ENCODE measurements around the gene ALOX15B. TPM values are rescaled to one million over a fixed set of nuclear protein-coding genes. Genes with fewer than 3 reads are reported as not detected.

The ALOX15B gene
- total RNA-seq (8.0 TPM), polyA plus RNA-seq (ENCODE audit: insufficient read depth, low read depth, low replicate concordance) (0.15 TPM)
- long read RNA-seq, donor 1: 0 reads
- long read RNA-seq, donor 2: 0 reads
- long read RNA-seq, donor 3: 0 reads
- long read RNA-seq, donor 4: 0 reads
- long read RNA-seq, donor 5: 0 reads
- long read RNA-seq, donor 6: 0 reads
- long read RNA-seq, donor 7, partial matches to known transcripts: 1 of 4 reads
- long read RNA-seq, donor 7, other reads (novel, unspliced or antisense): 1 of 4 reads
- long read RNA-seq, donor 8: 0 reads
- long read RNA-seq, donor 9: 0 reads
- long read RNA-seq, donor 10: 0 reads

DNA sequence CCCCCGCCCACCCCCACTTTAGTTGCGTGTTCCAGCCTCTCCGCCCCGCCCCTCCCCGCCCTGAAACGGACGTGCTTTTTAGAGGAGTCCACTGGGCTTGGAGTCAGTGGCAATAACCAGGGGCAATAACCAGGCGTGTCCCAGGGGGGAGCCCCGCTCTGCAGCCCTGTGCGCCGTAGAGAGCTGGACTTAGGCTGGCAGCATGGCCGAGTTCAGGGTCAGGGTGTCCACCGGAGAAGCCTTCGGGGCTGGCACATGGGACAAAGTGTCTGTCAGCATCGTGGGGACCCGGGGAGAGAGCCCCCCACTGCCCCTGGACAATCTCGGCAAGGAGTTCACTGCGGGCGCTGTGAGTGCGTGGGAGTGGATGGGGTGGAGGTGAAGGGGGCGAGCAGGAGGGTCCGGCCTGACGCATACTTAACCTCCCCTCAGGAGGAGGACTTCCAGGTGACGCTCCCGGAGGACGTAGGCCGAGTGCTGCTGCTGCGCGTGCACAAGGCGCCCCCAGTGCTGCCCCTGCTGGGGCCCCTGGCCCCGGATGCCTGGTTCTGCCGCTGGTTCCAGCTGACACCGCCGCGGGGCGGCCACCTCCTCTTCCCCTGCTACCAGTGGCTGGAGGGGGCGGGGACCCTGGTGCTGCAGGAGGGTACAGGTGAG, at the start of gene ALOX15B:
ALOX15B (plus strand) TSS at position 106 of the 657 bp plus-strand sequence; CDS start at position 203, 97 bp downstream.
- FAIRE-seq (no peak), DNase-seq (peak in 4 of 5 donors; percentile 65 to 76 (median 72))
- Histone ChIP-seq H3K9ac (ENCODE audit: low read length in 3 of 3) (no peak within 1 kb of the TSS), H3K27ac (ENCODE audit: low read depth in 2 of 2, low read length in 2 of 2) (no peak within 1 kb of the TSS), H3K9me3 (ENCODE audit: control insufficient read depth in 2 of 3, insufficient read depth in 1 of 3, low read length in 3 of 3) (no peaks in the 10 kb centered on the region), H3K4me3 (ENCODE audit: low read length in 3 of 3) (no peak within 1 kb of the TSS), H3K36me3 (ENCODE audit: control insufficient read depth in 2 of 3, insufficient read depth in 3 of 3, low read length in 3 of 3) (no peaks in the 10 kb centered on the region), H3K27me3 (ENCODE audit: control insufficient read depth, insufficient read depth, low read length) (no peaks in the 10 kb centered on the region), H3K4me1 (ENCODE audit: control insufficient read depth in 2 of 3, insufficient read depth in 2 of 3, low read depth in 1 of 3, low read length in 3 of 3) (no peaks in the 10 kb centered on the region)
- TF ChIP-seq, protein P1, sequence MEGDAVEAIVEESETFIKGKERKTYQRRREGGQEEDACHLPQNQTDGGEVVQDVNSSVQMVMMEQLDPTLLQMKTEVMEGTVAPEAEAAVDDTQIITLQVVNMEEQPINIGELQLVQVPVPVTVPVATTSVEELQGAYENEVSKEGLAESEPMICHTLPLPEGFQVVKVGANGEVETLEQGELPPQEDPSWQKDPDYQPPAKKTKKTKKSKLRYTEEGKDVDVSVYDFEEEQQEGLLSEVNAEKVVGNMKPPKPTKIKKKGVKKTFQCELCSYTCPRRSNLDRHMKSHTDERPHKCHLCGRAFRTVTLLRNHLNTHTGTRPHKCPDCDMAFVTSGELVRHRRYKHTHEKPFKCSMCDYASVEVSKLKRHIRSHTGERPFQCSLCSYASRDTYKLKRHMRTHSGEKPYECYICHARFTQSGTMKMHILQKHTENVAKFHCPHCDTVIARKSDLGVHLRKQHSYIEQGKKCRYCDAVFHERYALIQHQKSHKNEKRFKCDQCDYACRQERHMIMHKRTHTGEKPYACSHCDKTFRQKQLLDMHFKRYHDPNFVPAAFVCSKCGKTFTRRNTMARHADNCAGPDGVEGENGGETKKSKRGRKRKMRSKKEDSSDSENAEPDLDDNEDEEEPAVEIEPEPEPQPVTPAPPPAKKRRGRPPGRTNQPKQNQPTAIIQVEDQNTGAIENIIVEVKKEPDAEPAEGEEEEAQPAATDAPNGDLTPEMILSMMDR (IDR thresholded peaks at IDR 0.05; ENCODE audit: borderline replicate concordance, extremely low read depth, insufficient read depth): no peak
- intact Hi-C loops (cut with DNase I): no loop called here

DNA sequence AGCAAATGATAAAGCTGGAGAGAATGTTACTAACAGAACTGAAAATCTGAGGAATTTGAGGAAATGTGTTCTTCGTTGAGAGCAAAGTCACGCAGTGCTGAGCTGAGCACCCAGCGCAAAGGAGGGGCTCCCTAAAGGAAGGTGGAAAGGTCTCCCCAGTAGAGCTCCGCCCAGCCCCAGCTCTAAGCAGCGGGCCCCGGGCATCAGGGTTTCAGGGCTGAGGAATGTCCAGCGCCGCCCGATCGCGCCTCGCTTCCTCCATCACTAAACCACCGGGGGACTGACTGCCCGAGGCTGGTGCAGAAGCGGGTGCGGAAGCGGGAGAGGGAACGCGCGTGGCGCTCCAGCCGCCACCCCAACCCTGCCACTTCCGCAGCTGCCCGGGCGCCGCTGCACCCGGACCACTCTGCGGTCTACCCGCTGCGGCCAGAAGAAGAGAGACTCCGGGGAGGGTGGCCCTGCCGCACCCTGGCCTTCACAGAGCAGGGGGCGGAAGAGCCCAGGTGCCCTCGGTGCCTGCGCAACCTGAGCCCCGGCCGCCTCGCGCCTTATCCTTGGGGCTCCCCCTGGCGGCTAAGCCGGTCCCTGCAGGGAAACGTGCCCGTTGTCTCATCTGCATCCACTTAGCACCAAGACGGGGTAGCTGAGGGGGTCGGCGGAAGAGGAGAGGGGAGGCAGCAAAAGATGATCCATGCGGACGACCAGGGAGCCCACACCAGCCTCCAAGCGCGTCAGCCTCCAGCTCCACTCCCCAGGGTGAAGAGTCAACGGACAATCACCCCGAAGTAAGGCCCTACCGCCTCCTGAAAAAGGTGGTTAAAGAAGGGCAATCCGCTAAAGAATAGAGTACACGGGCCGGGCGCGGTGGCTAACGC, 48.8 kb upstream of the ALOX15B start:
- FAIRE-seq (no peak), DNase-seq (peak; percentile 89 to 91 (median 90))
- H3K27me3 ChIP-seq (ENCODE audit: control insufficient read depth, insufficient read depth, low read length): no peaks in the 10 kb centered on the region
- H3K4me3 ChIP-seq (ENCODE audit: low read length in 3 of 3): peak overlapping the region in 1 of 3 donors; percentile 64
- no peaks in the 10 kb centered on the region for H3K9me3 ChIP-seq (ENCODE audit: control insufficient read depth in 2 of 3, insufficient read depth in 1 of 3, low read length in 3 of 3)
- H3K36me3 ChIP-seq (ENCODE audit: control insufficient read depth in 2 of 3, insufficient read depth in 3 of 3, low read length in 3 of 3): no peaks in the 10 kb centered on the region
- peak overlapping the region in 1 of 3 donors; percentile 46 for H3K9ac ChIP-seq (ENCODE audit: low read length in 3 of 3)
- intact Hi-C loops (cut with DNase I): loop anchor here (5.0 kb wide), 2 partner anchors 78 to 128 kb away; no protein-coding TSS in a partner anchor
- TF ChIP-seq, protein P1 (IDR thresholded peaks at IDR 0.05; ENCODE audit: borderline replicate concordance, extremely low read depth, insufficient read depth): peak; percentile 89
- no peak overlapping the region for H3K27ac ChIP-seq (ENCODE audit: low read depth in 2 of 2, low read length in 2 of 2)
- peaks cover 0 to 3% (median 0%) of the 10 kb centered on the region in 3 donors for H3K4me1 ChIP-seq (ENCODE audit: control insufficient read depth in 2 of 3, insufficient read depth in 2 of 3, low read depth in 1 of 3, low read length in 3 of 3)

- DNase-seq (no peak), FAIRE-seq (no peak)
- no peaks in the 10 kb centered on the region for H3K36me3 ChIP-seq (ENCODE audit: control insufficient read depth in 2 of 3, insufficient read depth in 3 of 3, low read length in 3 of 3)
- H3K27me3 ChIP-seq (ENCODE audit: control insufficient read depth, insufficient read depth, low read length): no peaks in the 10 kb centered on the region
- H3K4me3 ChIP-seq (ENCODE audit: low read length in 3 of 3): no peak overlapping the region
- no peak overlapping the region for H3K9ac ChIP-seq (ENCODE audit: low read length in 3 of 3)
- intact Hi-C loops (cut with DNase I): no loop called here
- H3K27ac ChIP-seq (ENCODE audit: low read depth in 2 of 2, low read length in 2 of 2): no peak overlapping the region
- H3K9me3 ChIP-seq (ENCODE audit: control insufficient read depth in 2 of 3, insufficient read depth in 1 of 3, low read length in 3 of 3): no peaks in the 10 kb centered on the region
- TF ChIP-seq, protein P1 (IDR thresholded peaks at IDR 0.05; ENCODE audit: borderline replicate concordance, extremely low read depth, insufficient read depth): no peak
- peaks cover 0 to 3% (median 0%) of the 10 kb centered on the region in 3 donors for H3K4me1 ChIP-seq (ENCODE audit: control insufficient read depth in 2 of 3, insufficient read depth in 2 of 3, low read depth in 1 of 3, low read length in 3 of 3)
Observed at GRCh38 chr17:7992516-7992915, 46.3 kb upstream of the ALOX15B start.
